ENCODE measurements around the gene CMTM5.
"Not testable (repeated sequence)": the region's sequence is repeated elsewhere in the genome, so short reads cannot be mapped to it uniquely, and the experiment has no call there.

The CMTM5 gene

DNA sequence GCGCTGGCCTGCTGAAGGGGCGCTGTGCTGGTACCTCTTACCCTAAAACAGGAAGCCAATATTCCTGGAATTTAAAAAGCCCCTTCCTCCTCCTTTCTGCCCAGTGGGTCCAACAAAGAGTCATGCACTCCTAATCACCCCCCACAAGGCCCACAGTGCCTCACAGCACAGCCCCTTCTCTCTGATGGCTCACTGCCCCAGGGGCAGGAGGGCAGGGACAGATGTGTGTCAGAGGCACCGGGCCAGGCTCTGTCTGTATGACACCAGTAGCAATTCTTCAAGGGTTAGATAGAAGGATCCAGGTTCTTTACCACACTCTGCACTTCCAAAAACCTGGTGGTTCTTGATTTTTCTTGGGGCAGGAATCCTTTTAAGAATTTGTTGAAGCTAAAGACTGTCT is 22.3 kb downstream of the CMTM5 start:
- DNase-seq (ENCODE audit: low read depth) = no peak

DNA sequence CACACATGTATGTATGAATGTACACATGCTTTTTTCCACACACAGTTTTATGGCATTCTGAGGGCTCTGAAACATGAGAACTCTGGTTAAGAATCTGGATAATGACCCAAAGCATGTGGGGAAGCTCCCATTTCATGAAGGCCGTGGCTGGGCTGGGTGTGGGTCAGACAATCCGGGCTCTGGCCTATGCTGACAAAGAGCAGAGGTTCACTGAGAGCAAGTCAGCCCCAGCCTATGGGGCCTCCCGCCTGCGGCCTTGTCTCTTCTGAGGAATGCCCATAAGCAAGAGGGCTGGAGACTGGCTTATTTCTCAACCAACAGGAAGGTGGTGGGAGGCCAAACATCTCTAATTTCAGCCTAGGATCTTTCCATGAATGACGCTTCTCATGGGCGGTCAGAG is 22.7 kb downstream of the CMTM5 start:
- no peak for DNase-seq (ENCODE audit: low read depth)

DNA sequence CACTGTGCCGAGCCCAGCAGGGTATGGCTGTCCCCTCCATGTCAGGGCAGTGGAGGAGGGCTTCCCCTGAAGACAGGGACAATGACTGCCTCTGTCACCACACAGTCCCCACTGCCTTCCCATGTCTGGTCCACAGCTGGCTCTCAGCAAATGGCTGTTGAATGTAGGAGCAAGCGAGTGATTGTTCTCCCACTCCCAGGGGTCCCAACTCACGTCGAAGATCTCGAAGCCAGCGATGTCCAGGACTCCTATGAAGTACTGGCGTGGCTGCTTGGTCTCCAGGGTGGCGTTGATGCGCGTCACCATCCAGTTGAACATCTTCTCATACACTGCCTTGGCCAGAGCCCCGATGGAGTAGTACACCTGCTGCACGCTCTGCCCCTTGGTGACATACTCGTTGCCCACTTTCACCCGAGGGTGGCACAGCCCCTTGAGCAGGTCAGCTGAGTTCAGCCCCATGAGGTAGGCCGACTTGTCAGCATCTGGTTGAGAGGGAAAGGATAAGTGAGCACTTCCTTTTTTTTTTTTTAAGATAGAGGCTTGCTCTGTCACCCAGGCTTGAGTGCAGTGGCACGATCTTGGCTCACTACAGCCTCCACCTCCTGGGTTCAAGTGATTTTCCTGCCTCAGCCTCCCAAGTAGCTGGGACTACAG is 23.8 kb downstream of the CMTM5 start:
- DNase-seq (ENCODE audit: low read depth) = not testable (repeated sequence)

DNA sequence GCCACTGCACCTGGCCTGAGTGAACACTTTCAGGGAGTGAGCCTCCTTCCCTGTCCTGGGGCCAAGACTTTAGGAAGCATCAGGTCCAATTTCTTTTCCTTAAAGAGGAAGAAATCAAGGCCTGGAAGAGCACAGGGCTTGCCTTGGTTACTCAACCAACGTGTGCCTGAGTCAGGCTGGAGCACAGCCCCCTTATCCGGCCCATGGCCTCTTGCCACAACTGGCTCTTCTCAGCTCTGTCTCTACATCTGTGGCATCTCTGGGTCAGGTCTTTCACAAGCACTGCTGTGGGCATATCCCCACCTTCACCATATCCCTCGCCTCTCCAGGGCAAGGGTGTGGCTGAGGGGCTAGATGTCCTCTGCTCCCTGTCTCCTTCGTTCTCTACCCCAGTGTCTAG is 24.4 kb downstream of the CMTM5 start:
- DNase-seq (ENCODE audit: low read depth) = no peak

DNA sequence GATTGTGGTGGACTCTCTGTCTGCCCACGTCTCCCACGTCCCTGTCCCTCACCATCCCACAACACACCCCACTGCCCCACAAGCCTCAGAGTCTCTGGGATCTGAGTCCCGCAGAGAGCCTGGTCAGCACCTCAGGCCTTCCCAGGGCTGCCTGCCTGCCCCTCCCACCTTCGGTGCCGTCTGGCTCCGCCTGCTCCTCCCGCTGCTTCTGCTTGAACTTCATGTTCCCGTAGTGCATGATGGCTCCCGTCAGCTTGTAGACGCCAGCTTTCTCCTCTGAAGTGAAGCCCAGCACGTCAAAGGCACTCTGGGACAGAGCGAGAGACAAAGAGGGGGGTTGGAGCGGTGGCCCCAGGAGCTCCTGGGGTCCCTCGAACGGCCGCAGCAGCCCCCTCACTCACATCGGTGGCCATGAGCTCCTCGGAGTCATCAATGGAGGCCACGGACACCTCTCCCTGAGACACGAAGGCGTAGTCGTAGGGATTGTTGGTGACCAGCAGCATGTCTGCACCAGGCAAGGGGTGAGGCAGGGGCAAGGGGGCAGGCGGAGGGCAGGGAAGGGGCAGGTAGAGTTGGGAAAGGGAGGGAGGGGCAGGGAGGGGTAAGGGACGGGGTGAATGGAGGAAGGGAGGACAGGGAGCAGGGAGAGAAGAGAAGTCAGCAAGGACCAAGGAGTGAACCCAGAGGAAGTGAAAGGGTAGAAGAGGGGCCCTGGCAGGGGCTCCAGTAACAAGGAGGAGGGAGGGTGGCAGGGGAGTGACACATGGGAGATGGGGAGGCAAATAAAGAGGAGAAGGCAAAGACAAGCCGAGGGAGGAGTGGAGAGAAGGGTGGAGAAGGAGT is 25.7 kb downstream of the CMTM5 start:
- DNase-seq (ENCODE audit: low read depth) = no peak

DNA sequence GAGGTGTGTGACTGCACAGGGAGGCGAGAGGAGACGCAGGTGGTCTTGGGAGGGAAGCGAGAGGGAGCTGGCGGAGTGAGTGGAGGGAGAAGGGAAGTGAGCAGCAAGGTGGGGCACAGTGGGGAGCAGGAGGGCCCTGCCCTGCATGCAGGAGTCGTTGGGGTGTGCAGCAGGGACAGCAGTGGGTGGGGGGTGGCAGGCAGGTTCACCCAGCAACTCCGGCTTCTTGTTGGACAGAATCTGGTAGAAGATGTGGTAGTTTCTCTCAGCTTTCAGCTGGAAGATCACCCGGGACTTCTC is 26.2 kb downstream of the CMTM5 start:
- no peak for DNase-seq (ENCODE audit: low read depth)

DNA sequence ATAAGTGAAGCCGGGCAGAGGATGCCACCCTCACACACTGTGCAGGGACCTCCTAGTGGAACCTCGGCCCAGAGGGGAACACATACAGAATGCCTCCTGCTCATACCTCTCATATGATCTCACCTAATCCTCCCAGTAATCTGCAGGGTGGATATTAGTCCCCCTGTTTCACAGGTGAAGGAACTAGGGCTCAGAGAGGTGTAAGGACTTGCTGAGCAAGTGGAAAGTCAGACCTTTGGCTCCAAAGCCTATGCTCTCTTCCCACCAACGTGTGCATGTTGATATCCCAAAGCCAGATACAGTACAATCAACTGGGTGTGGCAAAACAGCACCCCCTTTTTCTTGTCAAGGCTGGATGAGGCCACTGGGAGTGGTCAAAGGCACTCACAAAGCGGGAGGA is 27.1 kb downstream of the CMTM5 start:
- no peak for DNase-seq (ENCODE audit: low read depth)

DNA sequence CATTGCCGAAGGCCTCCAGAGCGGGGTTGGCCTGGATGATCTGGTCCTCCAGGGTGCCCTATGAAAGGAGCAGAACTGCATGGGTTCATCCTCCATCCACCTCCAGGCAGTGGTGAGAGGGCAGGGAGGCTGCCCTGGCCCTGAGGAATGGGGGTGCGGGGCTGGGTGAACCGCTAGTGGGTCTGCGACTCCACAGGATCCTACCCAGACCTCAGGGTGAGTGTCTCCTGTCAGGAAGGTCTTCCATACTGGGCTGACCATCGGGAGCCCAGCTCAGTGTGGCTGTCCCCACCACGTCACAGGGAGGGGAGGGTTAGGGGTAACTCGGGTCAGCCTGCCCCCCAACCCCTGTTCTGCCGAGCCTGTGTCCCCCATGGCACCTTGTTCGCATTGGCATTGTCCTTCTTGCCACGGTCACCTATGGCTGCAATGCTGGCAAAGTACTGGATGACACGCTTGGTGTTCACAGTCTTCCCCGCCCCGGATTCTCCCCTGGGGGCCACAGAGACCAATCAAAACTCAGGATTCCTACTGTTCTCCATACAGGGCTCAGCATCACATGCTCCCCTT is 27.6 kb downstream of the CMTM5 start:
- DNase-seq (ENCODE audit: low read depth) = no peak

DNA sequence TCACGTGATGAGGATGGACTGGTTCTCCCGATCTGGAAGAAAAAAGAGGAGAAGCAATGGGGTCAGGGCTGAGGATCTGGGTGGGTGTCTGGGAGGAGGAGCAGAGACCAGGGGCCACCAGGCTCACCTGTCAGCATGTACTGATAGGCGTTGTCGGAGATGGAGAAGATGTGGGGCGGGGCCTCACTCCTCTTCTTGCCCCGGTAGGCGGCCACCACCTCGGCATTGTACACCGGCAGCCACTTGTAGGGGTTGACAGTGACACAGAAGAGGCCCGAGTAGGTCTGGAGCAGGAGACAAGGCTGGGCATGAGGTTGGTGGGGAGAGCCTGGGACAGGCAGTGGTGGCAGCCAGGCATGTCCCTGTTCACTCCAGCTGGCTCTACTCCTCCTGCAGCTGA is 28.2 kb downstream of the CMTM5 start:
- DNase-seq (ENCODE audit: low read depth) = no peak

DNA sequence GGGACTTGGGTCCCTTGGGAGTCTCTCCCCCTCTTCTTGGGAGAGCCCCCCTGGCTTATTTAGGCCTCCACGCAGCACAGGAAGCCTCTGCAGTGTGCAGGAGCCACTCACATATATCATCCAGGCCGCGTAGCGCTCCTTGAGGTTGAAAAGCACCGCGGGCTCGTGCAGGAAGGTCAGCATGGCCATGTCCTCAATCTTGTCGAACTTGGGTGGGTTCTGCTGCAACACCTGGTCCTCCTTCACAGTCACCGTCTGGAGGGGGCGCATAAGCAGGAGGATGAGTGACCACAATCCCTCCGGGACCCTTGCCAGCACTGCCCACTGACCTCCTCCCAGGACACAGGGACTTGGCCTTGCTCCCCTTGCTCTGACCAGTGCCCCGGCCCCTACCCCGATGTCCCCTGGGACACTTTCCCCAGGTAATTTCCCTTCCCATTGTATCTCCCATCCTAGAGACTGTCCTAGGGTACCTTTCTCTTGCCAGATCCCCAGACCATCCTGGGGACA is 28.7 kb downstream of the CMTM5 start:
- DNase-seq (ENCODE audit: low read depth) = no peak

DNA sequence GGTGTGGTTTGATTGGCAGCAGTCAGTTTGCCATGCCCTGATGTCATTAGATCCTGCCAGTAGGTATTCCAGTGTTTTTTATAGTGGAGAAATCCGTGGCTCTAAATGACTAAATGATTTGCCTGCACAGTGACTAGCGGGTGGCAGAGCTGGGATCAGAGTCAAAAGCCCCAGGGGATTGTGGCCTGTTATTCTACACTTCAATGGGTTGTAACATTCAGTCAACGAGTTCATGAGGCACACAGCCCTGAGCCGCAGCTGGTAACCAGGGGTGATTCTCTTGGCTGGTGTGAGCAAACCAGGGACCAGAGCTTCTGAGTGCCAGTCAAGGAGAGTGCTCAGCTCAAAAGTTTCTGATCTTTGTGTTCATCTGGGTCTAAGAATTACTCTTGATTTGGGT is 29.4 kb downstream of the CMTM5 start:
- no peak for DNase-seq (ENCODE audit: low read depth)

DNA sequence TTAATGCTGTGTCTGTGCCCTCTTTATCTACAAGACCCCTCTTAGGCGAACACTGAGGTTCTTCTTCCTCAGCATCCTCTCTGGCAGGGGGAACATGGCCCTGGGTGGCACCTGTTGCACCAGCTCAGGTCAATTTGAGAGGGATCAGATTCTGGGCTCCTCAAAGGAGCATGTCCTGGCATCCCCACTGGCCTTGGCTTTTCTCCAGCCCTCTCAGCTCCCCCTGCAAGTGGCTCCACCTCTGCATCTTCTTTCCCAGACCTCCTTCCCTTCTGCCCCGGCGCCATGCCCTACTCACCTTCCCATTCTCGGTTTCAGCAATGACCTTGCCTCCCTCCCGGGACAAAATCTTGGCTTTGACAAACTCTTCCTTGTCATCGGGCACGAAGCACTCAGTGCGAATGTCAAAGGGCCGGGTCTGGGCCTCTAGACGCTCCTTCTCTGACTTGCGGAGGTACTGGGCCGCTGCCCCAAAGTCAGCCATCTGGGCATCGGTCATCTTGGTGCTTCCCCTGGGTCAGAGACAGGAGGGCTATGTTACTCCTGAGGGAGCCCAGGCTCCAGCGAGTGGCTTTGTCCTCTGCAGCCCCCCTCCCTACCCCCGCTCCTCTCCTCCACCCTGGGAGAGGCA is 30.0 kb downstream of the CMTM5 start:
- DNase-seq (ENCODE audit: low read depth) = no peak

DNA sequence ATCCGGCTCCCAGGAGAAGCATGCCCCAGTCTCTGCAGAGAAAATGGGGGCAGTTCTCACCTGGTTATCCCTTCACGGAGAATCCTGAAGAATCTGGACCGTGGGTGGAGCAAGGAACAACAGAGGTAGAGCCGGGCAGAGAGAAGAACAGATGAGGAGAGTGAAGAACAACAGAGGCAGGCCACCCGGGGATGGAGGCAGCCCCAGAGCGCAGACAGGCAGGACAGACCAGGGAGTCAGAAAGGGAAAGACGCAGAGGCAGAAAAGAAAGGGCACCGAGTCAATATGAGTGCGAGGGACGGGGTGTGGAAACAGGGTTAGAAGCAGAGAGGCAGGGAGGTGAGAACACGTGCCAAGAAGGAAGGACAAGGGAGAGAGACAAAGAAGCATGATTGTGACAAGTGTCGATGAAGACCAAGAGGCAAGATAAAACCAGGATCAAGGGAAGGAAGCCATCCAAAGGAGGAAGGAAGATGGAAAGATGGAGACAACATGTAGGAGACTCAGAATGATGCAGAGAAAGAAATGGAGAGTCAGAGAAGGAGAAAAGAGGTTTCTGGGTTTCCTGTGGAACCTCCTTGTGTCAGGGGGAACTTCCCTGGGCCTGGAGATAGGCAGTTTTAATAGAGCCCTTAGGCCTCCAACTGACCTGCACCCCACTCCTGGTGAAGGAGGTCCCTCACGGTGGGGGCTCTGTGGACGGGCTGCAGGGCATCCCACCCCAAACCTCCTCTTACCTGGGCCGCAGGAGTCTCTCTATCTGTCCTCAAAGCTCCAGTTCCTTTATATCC is 30.9 kb downstream of the CMTM5 start, which contains the start of gene MYH6:
Gene MYH6 (minus strand): TSS at position 758 of the 791 bp plus-strand sequence. CDS start 1,050 bp downstream, outside the sequence.
- DNase-seq (ENCODE audit: low read depth) = no peak

DNA sequence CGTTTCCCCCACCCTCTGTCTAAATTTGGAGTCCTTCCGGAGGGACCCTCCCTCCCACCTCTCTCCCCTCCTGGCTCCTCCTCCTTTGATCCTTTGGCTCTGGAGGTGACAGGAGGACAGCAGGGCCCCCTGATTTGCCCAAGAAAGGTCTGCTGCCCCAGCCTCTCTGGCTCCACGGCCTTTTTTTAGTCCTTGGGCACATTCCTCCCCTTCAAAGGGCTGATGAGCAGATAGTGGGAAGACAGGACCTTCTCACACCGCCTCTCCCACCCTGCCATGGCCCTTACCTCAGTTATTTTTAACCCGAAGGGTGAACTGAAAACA is 31.4 kb downstream of the CMTM5 start:
- no peak for DNase-seq (ENCODE audit: low read depth)

DNA sequence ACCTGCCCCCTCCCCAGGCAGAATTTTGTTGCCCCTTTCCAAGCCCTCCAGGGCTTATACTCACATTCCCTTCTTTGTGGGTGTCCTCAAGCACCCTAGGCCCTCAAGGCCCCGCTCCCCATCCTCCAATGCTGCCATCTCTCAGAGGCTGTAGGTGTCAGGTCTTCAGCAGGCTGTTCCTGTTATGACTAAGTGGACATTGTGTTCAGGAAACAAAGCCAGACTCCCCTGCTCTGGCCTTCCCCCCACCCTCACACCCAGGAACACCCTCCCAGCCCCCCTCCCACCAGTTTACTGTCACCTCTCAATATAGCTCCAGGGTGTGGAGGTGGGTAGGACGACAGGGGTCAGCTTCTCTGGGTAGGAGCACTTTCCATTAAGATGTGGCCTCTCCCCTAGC is 32.6 kb downstream of the CMTM5 start:
- DNase-seq (ENCODE audit: low read depth) = no peak

DNA sequence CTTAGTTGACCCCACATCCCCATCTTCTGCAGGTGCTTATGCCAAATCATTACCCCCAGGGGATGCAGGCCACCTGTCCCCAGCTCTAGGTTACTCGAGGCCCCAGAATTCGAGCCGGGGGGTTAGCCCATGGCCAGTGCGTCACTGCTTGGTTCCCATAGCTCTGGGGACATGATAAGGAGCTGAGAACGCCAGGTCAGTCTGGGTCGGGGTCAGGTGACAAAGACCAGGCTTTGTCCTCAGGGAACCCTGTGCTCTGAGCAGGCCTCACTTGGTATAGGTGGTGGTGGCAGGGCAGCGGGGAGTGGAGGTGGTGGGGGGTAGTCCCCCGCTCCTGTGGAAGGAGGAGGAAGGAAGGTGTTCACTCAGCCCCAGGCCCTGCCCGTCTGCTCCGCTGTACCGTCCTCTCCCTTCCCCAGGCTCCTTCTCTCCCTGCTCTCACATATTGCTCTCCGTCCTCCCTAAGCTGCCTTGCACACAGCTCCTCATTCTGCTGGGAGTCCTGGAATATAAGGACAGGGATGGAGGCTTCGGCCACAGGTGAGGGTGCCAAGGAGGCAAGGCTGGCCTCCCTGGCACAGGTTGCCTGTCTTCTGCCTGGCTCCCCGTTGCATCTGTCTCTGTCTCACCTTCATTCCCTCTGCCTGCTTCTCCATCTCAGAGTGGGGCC is 33.3 kb downstream of the CMTM5 start:
- DNase-seq (ENCODE audit: low read depth) = no peak

DNA sequence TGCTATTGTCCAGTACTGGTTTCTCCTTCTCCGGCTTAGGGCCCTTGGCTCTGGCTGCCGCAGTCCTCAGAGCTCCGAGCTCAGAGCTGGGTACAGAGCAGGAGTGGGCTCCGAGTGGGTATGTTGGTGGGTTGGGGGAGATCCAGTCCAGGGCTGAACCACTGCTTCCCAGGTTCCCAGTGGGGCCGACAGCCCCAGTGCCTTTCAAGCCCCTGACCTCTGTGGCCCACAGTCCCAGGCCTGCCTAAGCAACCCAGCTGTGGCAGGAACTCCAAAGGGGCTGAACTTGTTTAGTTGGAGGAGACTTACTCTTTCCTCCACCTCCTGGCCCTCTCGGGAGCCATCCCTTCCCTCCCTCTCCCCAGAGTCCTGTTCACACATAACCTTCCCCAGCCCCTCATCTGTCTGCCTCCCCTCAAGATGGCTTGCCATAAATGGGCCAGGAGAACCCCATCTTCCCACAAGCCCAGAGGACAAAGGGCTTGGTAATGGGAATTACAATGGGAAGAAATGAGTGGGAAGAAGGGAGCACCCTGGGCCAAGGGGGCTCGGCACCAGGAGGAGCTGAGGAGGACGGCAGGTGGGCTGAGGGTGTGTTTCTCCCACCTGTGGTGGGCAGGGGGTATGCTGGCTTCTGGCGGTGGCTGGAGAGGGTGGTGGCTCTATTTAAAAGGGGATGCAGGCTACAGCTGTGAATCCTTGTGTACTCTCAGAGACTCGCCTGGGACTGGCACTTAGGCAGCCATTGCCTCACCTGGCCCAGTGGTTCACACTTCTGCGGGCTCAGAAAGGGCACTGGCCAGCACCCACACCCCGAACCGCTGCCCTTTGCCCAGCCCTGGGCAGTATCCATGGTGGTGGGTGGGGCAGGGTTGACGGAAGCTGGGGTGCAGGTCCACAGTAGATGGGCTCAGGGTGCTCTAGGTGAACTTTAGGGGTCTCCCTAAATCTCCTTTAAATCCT is 35.0 kb downstream of the CMTM5 start:
- no peak for DNase-seq (ENCODE audit: low read depth)

DNA sequence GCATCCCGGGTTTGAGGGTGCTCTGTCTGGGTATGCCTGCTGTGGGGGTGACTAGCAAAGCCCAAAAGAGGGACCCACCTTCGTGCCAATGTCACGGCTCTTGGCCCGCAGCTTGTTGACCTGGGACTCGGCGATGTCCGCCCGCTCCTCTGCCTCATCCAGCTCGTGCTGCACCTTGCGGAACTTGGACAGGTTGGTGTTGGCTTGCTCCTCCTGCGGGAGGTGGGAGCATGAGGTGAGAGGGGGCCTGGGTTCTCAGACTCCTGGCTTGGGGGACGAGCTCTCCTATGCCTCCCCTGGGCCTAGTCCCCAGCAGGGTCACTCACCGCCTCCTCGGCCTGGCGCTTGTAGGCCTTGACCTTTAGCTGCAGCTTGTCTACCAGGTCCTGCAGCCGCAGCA is 36.8 kb downstream of the CMTM5 start:
- no peak for DNase-seq (ENCODE audit: low read depth)

DNA sequence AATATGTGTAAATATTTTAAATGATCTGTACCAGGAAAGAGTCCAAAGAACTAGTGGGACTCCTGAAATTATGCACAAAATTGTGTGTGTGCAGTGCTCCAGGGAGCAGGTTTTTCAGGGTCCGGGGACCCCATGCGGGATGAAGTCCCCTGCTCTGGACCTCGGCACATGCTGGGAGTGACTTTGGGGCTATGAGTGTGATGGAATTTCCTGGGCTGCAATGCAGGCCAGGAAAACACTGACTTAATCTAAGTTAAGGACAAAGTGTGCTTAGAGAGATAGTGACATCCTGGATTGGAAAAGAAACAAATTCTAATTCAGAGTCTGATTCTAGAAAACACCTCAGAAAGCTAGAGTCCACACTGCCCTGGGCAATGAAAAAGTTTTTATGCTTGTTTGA is 37.4 kb downstream of the CMTM5 start:
- no peak for DNase-seq (ENCODE audit: low read depth)

Data from iris pigment epithelial cell (primary cell).